NOMO-1 treated with DMSO at 0.1 percent for 48 hours (cell line): ENCODE measurements around the gene SPTBN1.

Source experiments
- DNase-seq: peaks from one replicate; lab custom pipeline; 2025; ENCODE audit not compliant: unreplicated experiment; lab: John Stamatoyannopoulos, UW

The SPTBN1 gene

GRCh38 chr2:54667726-54668650 lies 211.9 kb downstream of the SPTBN1 start:
- no peak for DNase-seq

- DNase-seq = no peak
These were observed 212.6 kb downstream of the SPTBN1 start for GRCh38 chr2:54668711-54669110.

GRCh38 chr2:54669677-54670484 lies 213.8 kb downstream of the SPTBN1 start:
- peak; percentile 79 for DNase-seq

GRCh38 chr2:54670485-54671009 lies 214.4 kb downstream of the SPTBN1 start:
- no peak for DNase-seq

GRCh38 chr2:54671010-54671409 lies 214.9 kb downstream of the SPTBN1 start:
- no peak for DNase-seq

- no peak for DNase-seq
These were observed 215.9 kb downstream of the SPTBN1 start for GRCh38 chr2:54671875-54672589.

GRCh38 chr2:54672590-54673456 lies 216.7 kb downstream of the SPTBN1 start:
- peak; percentile 80 for DNase-seq

- DNase-seq = no peak
These were observed 217.4 kb downstream of the SPTBN1 start for GRCh38 chr2:54673501-54673998.

GRCh38 chr2:54675281-54675680 lies 219.2 kb downstream of the SPTBN1 start:
- no peak for DNase-seq

GRCh38 chr2:54675738-54676137 lies 219.6 kb downstream of the SPTBN1 start:
- no peak for DNase-seq

GRCh38 chr2:54676656-54677055 lies 220.5 kb downstream of the SPTBN1 start:
- no peak for DNase-seq

- no peak for DNase-seq
These were observed 221.5 kb downstream of the SPTBN1 start for GRCh38 chr2:54677476-54678265.

- no peak for DNase-seq
These were observed 222.6 kb downstream of the SPTBN1 start for GRCh38 chr2:54678719-54679118.

GRCh38 chr2:54680397-54681041 lies 224.4 kb downstream of the SPTBN1 start:
- peak; percentile 58 for DNase-seq

GRCh38 chr2:54681416-54681815 lies 225.3 kb downstream of the SPTBN1 start:
- no peak for DNase-seq

GRCh38 chr2:54683596-54683995 lies 227.5 kb downstream of the SPTBN1 start:
- no peak for DNase-seq

- DNase-seq = no peak
These were observed 229.2 kb downstream of the SPTBN1 start for GRCh38 chr2:54685263-54685775.

- DNase-seq = no peak
These were observed 231.5 kb downstream of the SPTBN1 start for GRCh38 chr2:54687595-54688152.
